BE2C (cell line): Measurements from ENCODE around the gene ANK3.

Source experiments
- DNase-seq: peaks from one replicate; pipeline ENCODE4 v3.0.0-alpha.2; 2020
- H3K27me3 ChIP-seq: fragments of 250-450 bp; sonication (Bioruptor Pico); 2 replicates; pipeline ENCODE4 v1.5.1; 2020; ENCODE audit warnings: mild to moderate bottlenecking
- H3K36me3 ChIP-seq: fragments of 250-450 bp; sonication (Bioruptor Pico); 2 replicates; pipeline ENCODE4 v1.5.1; 2020; ENCODE audit warnings: mild to moderate bottlenecking
- H3K4me1 ChIP-seq: fragments of 250-450 bp; sonication (Bioruptor Pico); 2 replicates; pipeline ENCODE4 v1.5.1; 2020
- H3K4me3 ChIP-seq: 2 replicates; pipeline ENCODE4 v1.5.1; 2011; ENCODE audit warnings: low read depth, low read length
- H3K9me3 ChIP-seq: fragments of 250-450 bp; sonication (Bioruptor Pico); 2 replicates; pipeline ENCODE4 v1.5.1; 2020
- CTCF ChIP-seq: IDR thresholded peaks from 2 replicates; pipeline ENCODE4 v1.5.1; 2012; ENCODE audit warnings: mild to moderate bottlenecking, low read depth, low read length

Gene ANK3

GRCh38 chr10:60353519-60354258 lies 36.0 kb downstream of the ANK3 start:
- Histone ChIP-seq H3K4me1 (peaks cover 33% of the 10 kb centered on the region), H3K9me3 (no peaks in the 10 kb centered on the region), H3K27me3 (no peaks in the 10 kb centered on the region), H3K4me3 (peak overlapping the region; percentile 31), H3K36me3 (no peaks in the 10 kb centered on the region)
- TF ChIP-seq CTCF, result no peak
- DNase-seq, result peak; percentile 85

DNA sequence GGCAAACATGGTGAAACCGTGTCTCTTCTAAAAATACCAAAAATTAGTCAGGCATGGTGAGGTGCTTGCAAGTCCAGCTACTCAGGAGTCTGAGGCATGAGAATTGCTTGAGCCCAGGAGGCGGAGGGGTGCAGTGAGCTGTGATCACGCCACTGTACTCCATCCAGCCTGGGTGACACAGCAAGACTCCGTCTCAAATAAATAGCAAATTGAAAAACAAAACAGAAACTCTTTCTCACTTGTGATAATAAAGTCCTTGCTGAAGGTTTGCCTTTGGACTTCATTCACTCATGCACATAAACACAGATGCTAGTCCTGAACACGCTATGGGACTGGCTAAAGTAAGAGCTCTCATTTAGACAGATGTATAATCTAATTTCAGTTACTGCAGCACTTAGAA lies 37.6 kb downstream of the ANK3 start:
- Histone ChIP-seq H3K9me3 (no peaks in the 10 kb centered on the region), H3K27me3 (no peaks in the 10 kb centered on the region), H3K4me3 (no peak overlapping the region), H3K4me1 (peaks cover 33% of the 10 kb centered on the region), H3K36me3 (no peaks in the 10 kb centered on the region)
- TF ChIP-seq CTCF, result no peak
- no peak for DNase-seq

- no peak overlapping the region for H3K4me3 ChIP-seq
- no peaks in the 10 kb centered on the region for H3K36me3 ChIP-seq
- no peaks in the 10 kb centered on the region for H3K27me3 ChIP-seq
- DNase-seq, result no peak
- peaks cover 33% of the 10 kb centered on the region for H3K4me1 ChIP-seq
- TF ChIP-seq CTCF, result no peak
- no peaks in the 10 kb centered on the region for H3K9me3 ChIP-seq
Observed at GRCh38 chr10:60351191-60351853, 38.4 kb downstream of the ANK3 start.

GRCh38 chr10:60350400-60350799 lies 39.3 kb downstream of the ANK3 start:
- Histone ChIP-seq H3K9me3 (no peaks in the 10 kb centered on the region), H3K4me3 (no peak overlapping the region), H3K36me3 (no peaks in the 10 kb centered on the region), H3K27me3 (no peaks in the 10 kb centered on the region), H3K4me1 (peaks cover 33% of the 10 kb centered on the region)
- TF ChIP-seq CTCF, result no peak
- DNase-seq, result no peak

DNA sequence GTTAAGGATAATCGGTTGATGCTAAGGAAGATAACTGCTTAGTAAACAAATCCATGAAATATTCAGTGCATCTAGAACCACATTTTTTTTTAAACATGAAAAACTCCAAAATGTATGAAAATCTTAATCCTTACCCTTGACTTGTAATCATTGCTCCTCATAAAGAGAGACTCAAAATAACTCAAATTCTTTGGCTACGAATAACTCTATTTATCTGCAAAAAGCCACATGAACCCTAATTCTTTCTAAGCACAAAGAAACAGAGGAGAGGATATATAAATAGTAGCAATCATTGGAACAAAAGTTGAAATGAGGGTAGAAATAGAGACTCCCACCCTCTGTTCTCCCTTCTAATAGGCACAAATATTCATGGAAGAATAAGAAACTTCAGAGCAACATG lies 40.2 kb downstream of the ANK3 start:
- no peaks in the 10 kb centered on the region for H3K36me3 ChIP-seq
- H3K4me1 ChIP-seq, result peaks cover 32% of the 10 kb centered on the region
- no peak for TF ChIP-seq CTCF
- H3K27me3 ChIP-seq, result no peaks in the 10 kb centered on the region
- DNase-seq, result no peak
- H3K9me3 ChIP-seq, result no peaks in the 10 kb centered on the region
- no peak overlapping the region for H3K4me3 ChIP-seq

DNA sequence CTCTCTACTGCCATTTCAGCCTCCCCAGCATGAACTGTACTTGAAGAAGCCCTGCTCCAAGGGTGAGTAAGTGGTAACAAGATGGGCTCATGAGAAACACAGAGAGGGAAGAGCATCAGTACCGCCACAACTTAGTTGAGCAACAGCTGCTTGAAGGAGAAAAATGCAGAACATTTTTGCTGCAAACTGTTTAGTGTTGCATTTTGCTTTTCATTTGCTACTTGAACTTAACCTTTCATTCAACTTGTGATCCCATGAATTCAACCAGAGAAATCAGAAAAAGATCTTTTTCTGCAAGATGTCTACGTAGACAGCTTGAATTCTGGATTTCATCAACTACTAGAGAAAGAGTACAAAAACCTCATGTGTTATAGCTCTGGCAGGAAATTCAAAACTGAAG lies 40.7 kb downstream of the ANK3 start:
- Histone ChIP-seq H3K4me3 (no peak overlapping the region), H3K9me3 (no peaks in the 10 kb centered on the region), H3K4me1 (peaks cover 27% of the 10 kb centered on the region), H3K27me3 (no peaks in the 10 kb centered on the region), H3K36me3 (no peaks in the 10 kb centered on the region)
- no peak for TF ChIP-seq CTCF
- DNase-seq, result no peak
